ENCODE measurements around the gene CBR1. TPM values are rescaled to one million over a fixed set of nuclear protein-coding genes. Genes with fewer than 3 reads are reported as not detected.

The CBR1 gene
- total and polyA plus RNA-seq, 9 of the 15 experiments (the other 6 are each of a cell fraction or from before 2014, with no cell fraction given): 2.5 to 33.8 (median 15.1) TPM

DNA sequence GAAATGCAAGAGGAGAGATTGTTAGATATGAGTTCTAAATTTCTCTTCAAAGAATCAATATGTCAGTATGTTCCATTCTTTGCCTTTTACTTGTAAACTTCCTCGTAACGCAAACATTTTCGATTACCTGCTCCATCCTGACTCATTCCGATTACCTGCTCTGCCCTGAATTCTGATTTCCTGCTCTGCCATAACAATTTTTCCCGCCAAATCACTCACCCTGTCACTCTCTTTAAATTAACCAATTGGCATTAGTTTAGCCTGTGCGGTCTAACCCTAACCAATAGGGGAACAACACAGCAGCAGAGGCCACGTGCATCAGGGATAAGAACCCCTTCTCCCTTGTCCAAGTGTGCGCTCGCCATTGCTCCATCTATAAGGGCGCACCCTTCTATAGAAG lies 40.0 kb downstream of the CBR1 start:
- DNase-seq (ENCODE audit: extremely low read depth in 1 of 4, low spot score in 3 of 4): no peak
- Histone ChIP-seq H3K27ac (ENCODE audit: extremely low read depth, low read depth, low read length) (no peak overlapping the region), H3K4me1 (replicated peaks in 1 of 2; ENCODE audit: control insufficient read depth in 2 of 2, insufficient read depth in 2 of 2, low read length in 2 of 2) (peaks cover 0 to 6% of the 10 kb centered on the region in 2 experiments; a peak in 1 of 5 replicates), H3K9ac (ENCODE audit: insufficient read depth in 1 of 2, low read depth in 2 of 2, low read length in 2 of 2) (no peak overlapping the region), H3K4me2 (ENCODE audit: insufficient read depth, low read length) (no peak overlapping the region), H2AFZ (ENCODE audit: low read depth, low read length) (no peak overlapping the region), H3K27me3 (ENCODE audit: control insufficient read depth in 2 of 2, insufficient read depth in 2 of 2, low read length in 2 of 2) (peaks cover 3 to 4% of the 10 kb centered on the region in 2 experiments; a peak in 2 of 5 replicates), H4K20me1 (replicated peaks; ENCODE audit: control insufficient read depth, insufficient read depth, low read length) (no peaks in the 10 kb centered on the region), H3K9me1 (ENCODE audit: control insufficient read depth, insufficient read depth, low read length) (no peaks in the 10 kb centered on the region), H3K4me3 (no peak overlapping the region), H3K9me3 (replicated peaks; ENCODE audit: control insufficient read depth, insufficient read depth, low read depth, low read length) (peaks cover 2% of the 10 kb centered on the region; the same call in 1 of the 2 replicates), H3K36me3 (ENCODE audit: control insufficient read depth, insufficient read depth, low read length) (no peaks in the 10 kb centered on the region), H3K79me2 (ENCODE audit: control insufficient read depth, insufficient read depth, low read length) (no peaks in the 10 kb centered on the region)
- TF ChIP-seq HOMEZ (CRISPR knock-in tag; IDR thresholded peaks at IDR 0.05) (no peak), E2F8 (IDR thresholded peaks at IDR 0.05; ENCODE audit: low read depth, partially characterized antibody) (peak; percentile 55), L3MBTL2 (IDR thresholded peaks at IDR 0.05) (peak; percentile 18; the same call in 1 of the 2 replicates), MYBL2 (IDR thresholded peaks at IDR 0.05; ENCODE audit: low read depth) (peak; percentile 38; the same call in 1 of the 2 replicates), MYBL2 (CRISPR knock-in tag; IDR thresholded peaks at IDR 0.05; ENCODE audit: borderline replicate concordance) (no peak), PKNOX1 (IDR thresholded peaks at IDR 0.05) (peak; percentile 86)
- FAIRE-seq: no peak
- ChIA-PET CTCF (ENCODE audit: low intra/inter-chr PET ratio) (no interaction called here), POLR2A (no interaction called here)
- 31% methylated on average over 10 of the region's 10 CpGs for WGBS (ENCODE audit: insufficient coverage, low coverage, missing lambda C conversion rate)
- no peak for ATAC-seq
- no TSS peak for BruUV-seq (replicated peaks)
- intact Hi-C loops (cut with micrococcal nuclease): loop anchor here (5.0 to 10.0 kb wide), 2 partner anchors 48 to 165 kb away; partner anchors contain the start of gene SETD4
- in situ Hi-C loops (cut with MboI): loop anchor here (5.0 kb wide), 1 partner anchor 83 kb away; no protein-coding TSS in a partner anchor

All from K562 (cell line).